ENCODE measurements around the gene SKAP1. TPM values are rescaled to one million over a fixed set of nuclear protein-coding genes. Genes with fewer than 3 reads are reported as not detected.
A peak's percentile ranks its signal among the peaks of the same experiment; 100 is the strongest.

Gene SKAP1
- total RNA-seq, 1 donor from 2014 or later = not detected

GRCh38 chr17:48132385-48132784 is 297.6 kb downstream of the SKAP1 start:
- Histone ChIP-seq H3K27ac (no peak overlapping the region), H3K79me2 (ENCODE audit: low read depth) (no peaks in the 10 kb centered on the region), H3K27me3 (peaks cover 4% of the 10 kb centered on the region), H3F3A (ENCODE audit: low read depth) (peaks cover 30% of the 10 kb centered on the region), H3K4me2 (no peak overlapping the region), H3K36me3 (no peaks in the 10 kb centered on the region), H3K9me3 (ENCODE audit: low read depth) (no peaks in the 10 kb centered on the region), H3K4me3 (no peak overlapping the region), H2AFZ (replicated peaks) (no peak overlapping the region), H4K20me1 (ENCODE audit: low read depth) (no peaks in the 10 kb centered on the region), H3K9ac (no peak overlapping the region), H3K4me1 (peaks cover 29% of the 10 kb centered on the region)
- peaks cover 5% of the 10 kb centered on the region for H3K27me3 Mint-ChIP-seq (ENCODE audit: insufficient read depth, low read depth)
- H3K36me3 Mint-ChIP-seq = no peaks in the 10 kb centered on the region
- peaks cover 25% of the 10 kb centered on the region for H3K4me1 Mint-ChIP-seq
- no peak overlapping the region for H3K4me3 Mint-ChIP-seq
- no peak overlapping the region for H3K27ac Mint-ChIP-seq
- H3K9me3 Mint-ChIP-seq = no peaks in the 10 kb centered on the region
- no peak for DNase-seq (ENCODE audit: low spot score)
- TF ChIP-seq EZH2 (IDR thresholded peaks at IDR 0.05) = no peak
- TF ChIP-seq, protein P1, sequence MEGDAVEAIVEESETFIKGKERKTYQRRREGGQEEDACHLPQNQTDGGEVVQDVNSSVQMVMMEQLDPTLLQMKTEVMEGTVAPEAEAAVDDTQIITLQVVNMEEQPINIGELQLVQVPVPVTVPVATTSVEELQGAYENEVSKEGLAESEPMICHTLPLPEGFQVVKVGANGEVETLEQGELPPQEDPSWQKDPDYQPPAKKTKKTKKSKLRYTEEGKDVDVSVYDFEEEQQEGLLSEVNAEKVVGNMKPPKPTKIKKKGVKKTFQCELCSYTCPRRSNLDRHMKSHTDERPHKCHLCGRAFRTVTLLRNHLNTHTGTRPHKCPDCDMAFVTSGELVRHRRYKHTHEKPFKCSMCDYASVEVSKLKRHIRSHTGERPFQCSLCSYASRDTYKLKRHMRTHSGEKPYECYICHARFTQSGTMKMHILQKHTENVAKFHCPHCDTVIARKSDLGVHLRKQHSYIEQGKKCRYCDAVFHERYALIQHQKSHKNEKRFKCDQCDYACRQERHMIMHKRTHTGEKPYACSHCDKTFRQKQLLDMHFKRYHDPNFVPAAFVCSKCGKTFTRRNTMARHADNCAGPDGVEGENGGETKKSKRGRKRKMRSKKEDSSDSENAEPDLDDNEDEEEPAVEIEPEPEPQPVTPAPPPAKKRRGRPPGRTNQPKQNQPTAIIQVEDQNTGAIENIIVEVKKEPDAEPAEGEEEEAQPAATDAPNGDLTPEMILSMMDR (IDR thresholded peaks at IDR 0.05) = no peak
- TF ChIP-seq EZH2phosphoT487 (IDR thresholded peaks at IDR 0.05) = no peak

DNA sequence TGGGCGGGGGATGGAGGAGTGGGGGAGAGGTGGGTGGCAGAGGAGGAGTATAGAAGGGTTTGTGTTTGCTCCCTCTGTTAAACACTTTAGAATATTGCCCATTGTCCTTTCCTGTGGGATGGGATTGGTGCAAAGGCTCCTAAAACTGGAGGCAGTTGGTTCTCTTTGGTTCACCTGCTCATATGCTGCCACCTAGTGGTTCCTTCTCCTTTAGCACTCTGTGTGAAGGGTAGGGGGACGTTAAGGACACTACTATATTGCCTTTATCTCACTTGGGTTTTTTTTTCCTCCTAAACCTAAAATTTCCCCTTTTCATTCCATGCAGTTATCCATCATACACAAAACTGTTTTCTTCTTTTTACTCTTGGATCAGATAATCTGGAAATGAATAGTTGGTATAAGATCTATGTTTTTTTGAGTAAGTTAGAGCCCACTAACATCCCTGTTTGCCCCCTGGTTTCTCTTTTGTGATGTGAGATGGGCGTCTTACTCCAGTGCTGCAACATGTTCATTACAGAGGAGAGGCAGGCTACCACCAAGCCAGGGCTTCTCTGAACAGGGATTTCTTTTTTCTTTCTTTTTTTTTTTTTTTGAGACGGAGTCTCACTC is 298.7 kb downstream of the SKAP1 start:
- Histone ChIP-seq H3K36me3 (no peaks in the 10 kb centered on the region), H3K27me3 (peaks cover 4% of the 10 kb centered on the region), H3K9me3 (ENCODE audit: low read depth) (no peaks in the 10 kb centered on the region), H3F3A (ENCODE audit: low read depth) (peaks cover 30% of the 10 kb centered on the region), H3K79me2 (ENCODE audit: low read depth) (no peaks in the 10 kb centered on the region), H3K4me3 (no peak overlapping the region), H3K4me2 (no peak overlapping the region), H4K20me1 (ENCODE audit: low read depth) (no peaks in the 10 kb centered on the region), H2AFZ (replicated peaks) (peak overlapping the region; percentile 59), H3K27ac (no peak overlapping the region), H3K9ac (no peak overlapping the region), H3K4me1 (peaks cover 29% of the 10 kb centered on the region)
- Mint-ChIP-seq H3K9me3 (no peaks in the 10 kb centered on the region), H3K27ac (no peak overlapping the region), H3K27me3 (ENCODE audit: insufficient read depth, low read depth) (peaks cover 5% of the 10 kb centered on the region), H3K4me3 (no peak overlapping the region), H3K36me3 (peaks cover 2% of the 10 kb centered on the region), H3K4me1 (peaks cover 27% of the 10 kb centered on the region)
- no peak for TF ChIP-seq EZH2phosphoT487 (IDR thresholded peaks at IDR 0.05)
- TF ChIP-seq, protein P1 (IDR thresholded peaks at IDR 0.05) = peak; percentile 88
- peak; percentile 93 for DNase-seq (ENCODE audit: low spot score)

DNA sequence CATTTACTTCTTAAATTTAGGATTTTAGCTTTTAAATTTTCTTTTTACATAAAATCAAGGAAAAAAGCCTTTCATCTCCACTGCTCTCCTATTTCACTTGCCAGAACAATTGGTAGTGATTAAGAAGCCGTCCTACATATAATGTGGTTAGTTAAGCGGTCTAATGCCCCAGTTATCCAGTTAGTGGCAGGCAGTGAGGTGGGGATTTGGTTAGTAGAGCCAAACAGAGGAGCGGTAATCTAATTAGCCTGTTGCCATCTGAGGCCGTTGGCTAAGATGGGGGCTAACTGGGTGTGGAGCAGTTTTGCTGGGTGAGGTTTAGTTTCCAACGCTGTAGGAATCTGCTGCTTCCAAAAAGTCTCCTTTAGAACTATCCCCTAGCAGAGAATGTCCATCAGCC is 300.0 kb downstream of the SKAP1 start:
- no peaks in the 10 kb centered on the region for H4K20me1 ChIP-seq (ENCODE audit: low read depth)
- DNase-seq (ENCODE audit: low spot score) = peak; percentile 37
- no peak overlapping the region for H3K4me3 ChIP-seq
- no peak overlapping the region for H3K27ac Mint-ChIP-seq
- H3K9me3 ChIP-seq (ENCODE audit: low read depth) = no peaks in the 10 kb centered on the region
- no peaks in the 10 kb centered on the region for H3K79me2 ChIP-seq (ENCODE audit: low read depth)
- H3K4me2 ChIP-seq = peak overlapping the region; percentile 20
- peaks cover 33% of the 10 kb centered on the region for H3K4me1 Mint-ChIP-seq
- H3F3A ChIP-seq (ENCODE audit: low read depth) = peaks cover 35% of the 10 kb centered on the region
- peaks cover 6% of the 10 kb centered on the region for H3K36me3 Mint-ChIP-seq
- no peaks in the 10 kb centered on the region for H3K36me3 ChIP-seq
- H2AFZ ChIP-seq (replicated peaks) = no peak overlapping the region
- H3K4me1 ChIP-seq = peaks cover 29% of the 10 kb centered on the region
- no peak overlapping the region for H3K4me3 Mint-ChIP-seq
- TF ChIP-seq EZH2 (IDR thresholded peaks at IDR 0.05) (no peak), EZH2phosphoT487 (IDR thresholded peaks at IDR 0.05) (no peak)
- TF ChIP-seq, protein P1 (IDR thresholded peaks at IDR 0.05) = no peak
- no peak overlapping the region for H3K27ac ChIP-seq
- H3K9me3 Mint-ChIP-seq = no peaks in the 10 kb centered on the region
- H3K27me3 Mint-ChIP-seq (ENCODE audit: insufficient read depth, low read depth) = peaks cover 5% of the 10 kb centered on the region
- no peak overlapping the region for H3K9ac ChIP-seq
- H3K27me3 ChIP-seq = peaks cover 4% of the 10 kb centered on the region
